Measurements from ENCODE around the gene MLNR. TPM values are rescaled to one million over a fixed set of nuclear protein-coding genes. Genes with fewer than 3 reads are reported as not detected.

MLNR gene
- polyA plus RNA-seq, 1 of the 3 experiments (the other 2 are of a cell fraction) = not detected

GRCh38 chr13:49210114-49210513 lies 10.0 kb upstream of the MLNR start:
- Histone ChIP-seq H3K27me3 (ENCODE audit: insufficient read depth) (no peaks in the 10 kb centered on the region), H3K4me2 (no peak overlapping the region), H3F3A (replicated peaks; ENCODE audit: insufficient read depth) (peaks cover 15% of the 10 kb centered on the region), H3K9me3 (no peaks in the 10 kb centered on the region), H4K20me1 (ENCODE audit: insufficient read depth) (no peaks in the 10 kb centered on the region), H3K36me3 (replicated peaks in 1 of 2; ENCODE audit: control insufficient read depth in 1 of 2, insufficient read depth in 2 of 2, low read length in 1 of 2) (peaks cover 57 to 62% of the 10 kb centered on the region in 2 experiments), H2AFZ (ENCODE audit: low read depth) (no peak overlapping the region), H3K79me2 (ENCODE audit: insufficient read depth) (no peaks in the 10 kb centered on the region), H3K9ac (no peak overlapping the region), H3K4me3 (ENCODE audit: low read depth in 2 of 2, low read length in 1 of 2) (no peak overlapping the region), H3K4me1 (ENCODE audit: control insufficient read depth in 1 of 2, insufficient read depth in 2 of 2, low read depth in 1 of 2, low read length in 1 of 2) (no peaks in the 10 kb centered on the region), H3K9me2 (no peaks in the 10 kb centered on the region), H3K27ac (ENCODE audit: low read depth in 2 of 2, low read length in 1 of 2) (no peak overlapping the region)
- POLR2A ChIA-PET = no interaction called here
- TF ChIP-seq EP300 (IDR thresholded peaks at IDR 0.05; ENCODE audit: borderline replicate concordance in 1 of 2, low read depth in 1 of 2, low read length in 1 of 2) (no peak), RAD21 (IDR thresholded peaks at IDR 0.05; ENCODE audit: low read length) (no peak), TEAD4 (IDR thresholded peaks at IDR 0.05; ENCODE audit: borderline replicate concordance, insufficient read depth) (no peak), FOXM1 (IDR thresholded peaks at IDR 0.05; ENCODE audit: low read depth) (no peak), USF1 (IDR thresholded peaks at IDR 0.05; ENCODE audit: borderline replicate concordance, low read depth) (no peak), MEF2A (IDR thresholded peaks at IDR 0.05; ENCODE audit: borderline replicate concordance, low read depth) (no peak), REST (IDR thresholded peaks at IDR 0.05; ENCODE audit: low read depth, low read length) (no peak), NFIC (IDR thresholded peaks at IDR 0.05; ENCODE audit: borderline replicate concordance) (no peak)
- CTCF ChIA-PET = interaction anchor here (0.9 kb wide), 1 partner anchor 71 kb away, joined by 3 read pairs; no protein-coding TSS in a partner anchor
- no peak for DNase-seq
- 100% methylated on average over 1 of the region's 1 CpG for WGBS (ENCODE audit: low lambda C conversion rate)

- CTCF ChIA-PET = interaction anchor here (0.9 to 1.2 kb wide), 2 partner anchors 12 to 70 kb away, joined by 3 read pairs; no protein-coding TSS in a partner anchor
Observed at GRCh38 chr13:49210669-49211068, 9.5 kb upstream of the MLNR start.

More at GRCh38 chr13:49210669-49211068, 9.5 kb upstream of the MLNR start:
- H3K4me1 ChIP-seq (ENCODE audit: control insufficient read depth in 1 of 2, insufficient read depth in 2 of 2, low read depth in 1 of 2, low read length in 1 of 2) = no peaks in the 10 kb centered on the region
- POLR2A ChIA-PET = no interaction called here
- TF ChIP-seq NFIC (IDR thresholded peaks at IDR 0.05; ENCODE audit: borderline replicate concordance) (no peak), SMC3 (IDR thresholded peaks at IDR 0.05; ENCODE audit: low read depth, low read length) (no peak), MAX (IDR thresholded peaks at IDR 0.05; ENCODE audit: low read depth) (no peak), YY1 (IDR thresholded peaks at IDR 0.05; ENCODE audit: low read depth) (no peak), RFX5 (IDR thresholded peaks at IDR 0.05; ENCODE audit: low read length) (no peak), TAF1 (IDR thresholded peaks at IDR 0.05; ENCODE audit: borderline replicate concordance, low read depth, low read length) (no peak), POLR2AphosphoS5 (IDR thresholded peaks at IDR 0.05; ENCODE audit: low read depth, low read length) (no peak), JUND (IDR thresholded peaks at IDR 0.05) (no peak), FOSL2 (IDR thresholded peaks at IDR 0.05; ENCODE audit: borderline replicate concordance, low read depth) (no peak), USF1 (IDR thresholded peaks at IDR 0.05; ENCODE audit: borderline replicate concordance, low read depth) (no peak), CTCF (IDR thresholded peaks at IDR 0.05) (no peak), EZH2phosphoT487 (IDR thresholded peaks at IDR 0.05; ENCODE audit: borderline replicate concordance, low read depth) (no peak), TEAD4 (IDR thresholded peaks at IDR 0.05; ENCODE audit: borderline replicate concordance, insufficient read depth) (no peak), NRF1 (IDR thresholded peaks at IDR 0.05; ENCODE audit: low read depth, low read length) (no peak)
- H3K27ac ChIP-seq (ENCODE audit: low read depth in 2 of 2, low read length in 1 of 2) = no peak overlapping the region
- peaks cover 52 to 57% of the 10 kb centered on the region in 2 experiments for H3K36me3 ChIP-seq (replicated peaks in 1 of 2; ENCODE audit: control insufficient read depth in 1 of 2, insufficient read depth in 2 of 2, low read length in 1 of 2)
- H2AFZ ChIP-seq (ENCODE audit: low read depth) = no peak overlapping the region
- no peak for DNase-seq
- no peaks in the 10 kb centered on the region for H3K79me2 ChIP-seq (ENCODE audit: insufficient read depth)
- no peaks in the 10 kb centered on the region for H3K9me3 ChIP-seq
- H3K27me3 ChIP-seq (ENCODE audit: insufficient read depth) = no peaks in the 10 kb centered on the region
- H3K9ac ChIP-seq = no peak overlapping the region
- H3F3A ChIP-seq (replicated peaks; ENCODE audit: insufficient read depth) = peaks cover 15% of the 10 kb centered on the region
- 99% methylated on average over 5 of the region's 5 CpGs for WGBS (ENCODE audit: low lambda C conversion rate)
- no peaks in the 10 kb centered on the region for H3K9me2 ChIP-seq
- H4K20me1 ChIP-seq (ENCODE audit: insufficient read depth) = no peaks in the 10 kb centered on the region
- no peak overlapping the region for H3K4me2 ChIP-seq
- H3K4me3 ChIP-seq (ENCODE audit: low read depth in 2 of 2, low read length in 1 of 2) = no peak overlapping the region
